H9 (cell line): Measurements from ENCODE around the gene RNF125. TPM values are rescaled to one million over a fixed set of nuclear protein-coding genes. Genes with fewer than 3 reads are reported as not detected.

ENCODE experiments used
- DNase-seq: peaks from one replicate; pipeline ENCODE4 v3.0.0-alpha.2; 2017
- H2AFZ ChIP-seq: one replicate; pipeline ENCODE4 v1.6.1; 2013; ENCODE audit warnings: mild to moderate bottlenecking, low read length, control low read depth, moderate library complexity
- H2AK5ac ChIP-seq: 2 replicates; pipeline ENCODE4 v1.6.1; 2013; ENCODE audit warnings: low read length, control low read depth, mixed read lengths; ENCODE audit not compliant: insufficient read length
- H2BK120ac ChIP-seq: one replicate; pipeline ENCODE4 v1.6.1; 2013; ENCODE audit warnings: low read depth, mild to moderate bottlenecking, low read length, control low read depth, inconsistent platforms; ENCODE audit not compliant: poor library complexity, severe bottlenecking
- H2BK12ac ChIP-seq: 2 replicates; pipeline ENCODE4 v1.6.1; 2013; ENCODE audit warnings: low read length, control low read depth, mixed read lengths, low read depth; ENCODE audit not compliant: insufficient read length
- H2BK15ac ChIP-seq: 2 replicates; pipeline ENCODE4 v1.6.1; 2013; ENCODE audit warnings: low read depth, low read length, control low read depth
- H2BK20ac ChIP-seq: one replicate; pipeline ENCODE4 v1.6.1; 2013; ENCODE audit warnings: low read depth, mild to moderate bottlenecking, low read length, control low read depth, inconsistent platforms; ENCODE audit not compliant: poor library complexity, severe bottlenecking
- H2BK5ac ChIP-seq: 2 replicates; pipeline ENCODE4 v1.6.1; 2013; ENCODE audit warnings: low read length, control low read depth, mixed read lengths; ENCODE audit not compliant: insufficient read length
- H3K14ac ChIP-seq: 2 replicates; pipeline ENCODE4 v1.6.1; 2013; ENCODE audit warnings: low read length, control low read depth; ENCODE audit not compliant: insufficient read depth
- H3K18ac ChIP-seq: 2 replicates; pipeline ENCODE4 v1.6.1; 2013; ENCODE audit warnings: low read depth, mild to moderate bottlenecking, mixed read lengths, low read length, control low read depth; ENCODE audit not compliant: insufficient read length
- H3K23ac ChIP-seq: 2 replicates; pipeline ENCODE4 v1.6.1; 2013; ENCODE audit warnings: low read length, control low read depth, mixed read lengths, low read depth; ENCODE audit not compliant: insufficient read length
- H3K23me2 ChIP-seq: 2 replicates; pipeline ENCODE4 v1.6.1; 2013; ENCODE audit warnings: low read depth, mild to moderate bottlenecking, mixed read lengths, low read length, control low read depth; ENCODE audit not compliant: insufficient read length, poor library complexity, severe bottlenecking
- H3K27ac ChIP-seq: 2 replicates; pipeline ENCODE4 v1.5.1; 2013; ENCODE audit warnings: low read length, control low read depth, mixed read lengths, low read depth; ENCODE audit not compliant: insufficient read length
- H3K27me3 ChIP-seq: 2 replicates; pipeline ENCODE4 v1.6.1; 2013; ENCODE audit warnings: low read length, control low read depth, inconsistent platforms; ENCODE audit not compliant: insufficient read depth
- H3K4ac ChIP-seq: 2 replicates; pipeline ENCODE4 v1.6.1; 2013; ENCODE audit warnings: low read depth, mild to moderate bottlenecking, control low read depth, inconsistent platforms, low read length, moderate library complexity
- H3K4me1 ChIP-seq: 2 replicates; pipeline ENCODE4 v1.6.1; 2013; ENCODE audit warnings: low read length, control low read depth, inconsistent platforms; ENCODE audit not compliant: insufficient read depth
- H3K4me2 ChIP-seq: 2 replicates; pipeline ENCODE4 v1.6.1; 2013; ENCODE audit warnings: low read length, control low read depth, mixed read lengths; ENCODE audit not compliant: insufficient read length, insufficient read depth
- H3K56ac ChIP-seq: 2 replicates; pipeline ENCODE4 v1.6.1; 2013; ENCODE audit warnings: low read depth, mild to moderate bottlenecking, mixed read lengths, low read length, control low read depth; ENCODE audit not compliant: insufficient read length
- H3K79me1 ChIP-seq: 2 replicates; pipeline ENCODE4 v1.6.1; 2013; ENCODE audit warnings: low read depth, mild to moderate bottlenecking, moderate library complexity, low read length, control low read depth, inconsistent platforms; ENCODE audit not compliant: insufficient read depth, poor library complexity, severe bottlenecking
- H3K79me2 ChIP-seq: 2 replicates; pipeline ENCODE4 v1.6.1; 2013; ENCODE audit warnings: low read length, control low read depth, inconsistent platforms; ENCODE audit not compliant: insufficient read depth
- H3K9ac ChIP-seq: 2 replicates; pipeline ENCODE4 v1.6.1; 2013; ENCODE audit warnings: low read length, control low read depth, mixed read lengths; ENCODE audit not compliant: insufficient read length; ENCODE audit errors: extremely low read depth
- H3K9me3 ChIP-seq: one replicate; pipeline ENCODE4 v1.6.1; 2013; ENCODE audit warnings: low read depth, low read length, inconsistent platforms; ENCODE audit not compliant: control insufficient read depth
- H3T11ph ChIP-seq: one replicate; pipeline ENCODE4 v1.6.1; 2013; ENCODE audit warnings: mild to moderate bottlenecking, low read length, control low read depth, inconsistent platforms
- H4K20me1 ChIP-seq: one replicate; pipeline ENCODE4 v1.6.1; 2013; ENCODE audit not compliant: control insufficient read depth, insufficient read length, insufficient read depth
- H4K5ac ChIP-seq: 2 replicates; pipeline ENCODE4 v1.6.1; 2013; ENCODE audit warnings: low read depth, mild to moderate bottlenecking, mixed read lengths, low read length, control low read depth; ENCODE audit not compliant: insufficient read length
- H4K8ac ChIP-seq: replicated peaks from 2 replicates; pipeline ENCODE4 v1.6.1; 2013; ENCODE audit warnings: low read length, control low read depth, mixed read lengths, low read depth; ENCODE audit not compliant: insufficient read length
- H4K91ac ChIP-seq: 2 replicates; pipeline ENCODE4 v1.6.1; 2013; ENCODE audit warnings: low read depth, mild to moderate bottlenecking, moderate library complexity, mixed read lengths, low read length, control low read depth; ENCODE audit not compliant: insufficient read length
- H3K27ac Mint-ChIP-seq, 3 experiments: 2 replicates in 2 of 3; 3 replicates in 1 of 3; pipeline ENCODE4 v1.8.0; 2020 to 2021; ENCODE audit warnings: mixed read lengths in 3 of 3, mild to moderate bottlenecking in 1 of 3, moderate library complexity in 1 of 3
- H3K27me3 Mint-ChIP-seq: 2 replicates; pipeline ENCODE4 v1.8.0; 2021; ENCODE audit warnings: low read depth, mild to moderate bottlenecking, moderate library complexity, mixed read lengths
- H3K36me3 Mint-ChIP-seq, 3 experiments: 2 replicates in 2 of 3; 3 replicates in 1 of 3; pipeline ENCODE4 v1.8.0; 2020 to 2021; ENCODE audit warnings: low read depth in 3 of 3, mixed read lengths in 3 of 3; ENCODE audit not compliant: insufficient read depth in 1 of 3
- H3K4me1 Mint-ChIP-seq, 2 experiments: 2 replicates each; pipeline ENCODE4 v1.8.0; 2020; ENCODE audit warnings: mixed read lengths in 2 of 2
- H3K4me3 Mint-ChIP-seq, 2 experiments: 2 replicates in 1 of 2; 3 replicates in 1 of 2; pipeline ENCODE4 v1.8.0; 2020 to 2021; ENCODE audit warnings: mild to moderate bottlenecking in 2 of 2, mixed read lengths in 2 of 2, moderate library complexity in 1 of 2
- H3K9me3 Mint-ChIP-seq, 2 experiments: 2 replicates in 1 of 2; 3 replicates in 1 of 2; pipeline ENCODE4 v1.8.0; 2020; ENCODE audit warnings: mild to moderate bottlenecking in 2 of 2, mixed read lengths in 2 of 2, moderate library complexity in 1 of 2
- CTCF ChIP-seq: fragments of 200-600 bp; sonication (generic); conservative IDR thresholded peaks from 3 replicates; pipeline ENCODE4 v1.8.0; 2021; ENCODE audit warnings: antibody characterized with exemption, mild to moderate bottlenecking
- WGBS: extraction: QIAGEN DNeasy Blood & Tissue Kit; methylation state at CpG from one replicate; pipeline ENCODE4 v1.1.7; 2013; ENCODE audit warnings: missing lambda C conversion rate, low lambda C conversion rate, mixed read lengths; ENCODE audit not compliant: insufficient read length; ENCODE audit errors: extremely low coverage; 5-methylcytosine and 5-hydroxymethylcytosine counted together
- total RNA-seq: library from RNA; stranded (reverse); gene quantifications from 2 replicates; pipeline ENCODE4 v1.2.1, GENCODE V29; 2021

RNF125 gene
- total RNA-seq, 1 experiment from 2014 or later: 8.3 TPM

DNA sequence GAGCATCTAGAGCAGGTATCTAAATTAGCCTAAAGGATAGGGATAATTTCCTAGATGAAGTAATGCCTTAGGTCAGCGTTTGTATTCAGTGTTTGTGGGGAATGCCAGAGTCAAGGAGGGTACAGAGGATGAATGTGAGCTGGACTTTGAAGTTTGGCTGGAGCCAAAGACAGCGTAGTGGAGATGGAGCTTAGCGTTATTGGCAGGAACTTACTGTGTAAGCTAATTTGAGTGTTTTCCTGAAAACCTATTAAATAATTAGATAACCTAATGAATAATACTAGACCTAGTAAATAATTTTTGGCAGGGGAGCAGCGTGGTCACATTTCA is 77.2 kb downstream of the RNF125 start:
- no peak overlapping the region for H2AK5ac ChIP-seq
- no peak overlapping the region for H3K18ac ChIP-seq
- no peak overlapping the region for H4K8ac ChIP-seq
- peak overlapping the region; percentile 17 for H3K9ac ChIP-seq
- no peak overlapping the region for H4K5ac ChIP-seq
- peaks cover 42% of the 10 kb centered on the region for H3K79me2 ChIP-seq
- H4K91ac ChIP-seq: no peak overlapping the region
- peaks cover 6% of the 10 kb centered on the region for H3K79me1 ChIP-seq
- no peak overlapping the region for H2AFZ ChIP-seq
- no peaks in the 10 kb centered on the region for H3K27me3 ChIP-seq
- Mint-ChIP-seq H3K36me3 (peaks cover 16 to 44% (median 37%) of the 10 kb centered on the region in 3 experiments), H3K4me3 (no peak overlapping the region), H3K4me1 (peaks cover 26 to 32% of the 10 kb centered on the region in 2 experiments), H3K27me3 (no peaks in the 10 kb centered on the region), H3K27ac (peak overlapping the region in 1 of 3 experiments; percentile 46; a peak in 1 of 7 replicates), H3K9me3 (peaks cover 1 to 2% of the 10 kb centered on the region in 2 experiments; a peak in 1 of 5 replicates)
- no peak overlapping the region for H3K56ac ChIP-seq
- no peak overlapping the region for H2BK12ac ChIP-seq
- no peak overlapping the region for H3K4ac ChIP-seq
- no peak for TF ChIP-seq CTCF
- no peaks in the 10 kb centered on the region for H3K9me3 ChIP-seq
- no peak overlapping the region for H2BK120ac ChIP-seq
- no CpG with 5 or more reads among the region's 4 CpGs for WGBS
- H2BK15ac ChIP-seq: no peak overlapping the region
- no peak overlapping the region for H2BK5ac ChIP-seq
- H2BK20ac ChIP-seq: no peak overlapping the region
- H3K4me2 ChIP-seq: no peak overlapping the region
- H4K20me1 ChIP-seq: no peaks in the 10 kb centered on the region
- H3K23ac ChIP-seq: no peak overlapping the region
- peaks cover 7% of the 10 kb centered on the region for H3K23me2 ChIP-seq
- no peak for DNase-seq
- H3K14ac ChIP-seq: no peak overlapping the region
- no peaks in the 10 kb centered on the region for H3K4me1 ChIP-seq
- no peak overlapping the region for H3K27ac ChIP-seq
- no peak overlapping the region for H3T11ph ChIP-seq
